ENCODE results near the gene TYRP1. TPM values are rescaled to one million over a fixed set of nuclear protein-coding genes. Genes with fewer than 3 reads are reported as not detected.

Gene TYRP1
- total RNA-seq, 1 donor from 2014 or later: not detected

- no peak overlapping the region for H3K4me3 Mint-ChIP-seq
- H3K27ac Mint-ChIP-seq: no peak overlapping the region
- no peaks in the 10 kb centered on the region for H3K4me1 Mint-ChIP-seq (ENCODE audit: low read depth)
- no peaks in the 10 kb centered on the region for H3K36me3 Mint-ChIP-seq (ENCODE audit: low read depth)
- H3K27me3 Mint-ChIP-seq (ENCODE audit: insufficient read depth): no peaks in the 10 kb centered on the region
- intact Hi-C loops (cut with micrococcal nuclease): no loop called here
- H3K9me3 Mint-ChIP-seq: no peaks in the 10 kb centered on the region
- no peak for DNase-seq (ENCODE audit: low spot score)
Observed at GRCh38 chr9:12722131-12722530, 28.9 kb downstream of the TYRP1 start.

- Mint-ChIP-seq H3K27ac (no peak overlapping the region), H3K4me1 (ENCODE audit: low read depth) (no peaks in the 10 kb centered on the region), H3K9me3 (no peaks in the 10 kb centered on the region), H3K27me3 (ENCODE audit: insufficient read depth) (no peaks in the 10 kb centered on the region), H3K36me3 (ENCODE audit: low read depth) (no peaks in the 10 kb centered on the region), H3K4me3 (no peak overlapping the region)
- no peak for DNase-seq (ENCODE audit: low spot score)
- intact Hi-C loops (cut with micrococcal nuclease): no loop called here
Observed at GRCh38 chr9:12723409-12724028, 30.3 kb downstream of the TYRP1 start.

- H3K27me3 Mint-ChIP-seq (ENCODE audit: insufficient read depth): no peaks in the 10 kb centered on the region
- H3K4me1 Mint-ChIP-seq (ENCODE audit: low read depth): no peaks in the 10 kb centered on the region
- H3K9me3 Mint-ChIP-seq: no peaks in the 10 kb centered on the region
- no peak overlapping the region for H3K4me3 Mint-ChIP-seq
- H3K27ac Mint-ChIP-seq: no peak overlapping the region
- H3K36me3 Mint-ChIP-seq (ENCODE audit: low read depth): no peaks in the 10 kb centered on the region
- intact Hi-C loops (cut with micrococcal nuclease): no loop called here
- no peak for DNase-seq (ENCODE audit: low spot score)
Observed at GRCh38 chr9:12726795-12727194, 33.6 kb downstream of the TYRP1 start.

- intact Hi-C loops (cut with micrococcal nuclease): no loop called here
- Mint-ChIP-seq H3K4me3 (no peak overlapping the region), H3K4me1 (ENCODE audit: low read depth) (no peaks in the 10 kb centered on the region), H3K9me3 (peaks cover 5% of the 10 kb centered on the region), H3K27me3 (ENCODE audit: insufficient read depth) (no peaks in the 10 kb centered on the region), H3K36me3 (ENCODE audit: low read depth) (no peaks in the 10 kb centered on the region), H3K27ac (no peak overlapping the region)
- no peak for DNase-seq (ENCODE audit: low spot score)
Observed at GRCh38 chr9:12730198-12730597, 37.0 kb downstream of the TYRP1 start.

GRCh38 chr9:12730927-12731326 lies 37.7 kb downstream of the TYRP1 start:
- Mint-ChIP-seq H3K9me3 (peaks cover 5% of the 10 kb centered on the region), H3K27me3 (ENCODE audit: insufficient read depth) (no peaks in the 10 kb centered on the region), H3K4me3 (no peak overlapping the region), H3K27ac (no peak overlapping the region), H3K4me1 (ENCODE audit: low read depth) (no peaks in the 10 kb centered on the region), H3K36me3 (ENCODE audit: low read depth) (no peaks in the 10 kb centered on the region)
- no peak for DNase-seq (ENCODE audit: low spot score)
- intact Hi-C loops (cut with micrococcal nuclease): no loop called here

- intact Hi-C loops (cut with micrococcal nuclease): no loop called here
Observed at GRCh38 chr9:12732971-12733370, 39.8 kb downstream of the TYRP1 start.

GRCh38 chr9:12735665-12736064 lies 42.5 kb downstream of the TYRP1 start:
- no peak for DNase-seq (ENCODE audit: low spot score)
- no peaks in the 10 kb centered on the region for H3K4me1 Mint-ChIP-seq (ENCODE audit: low read depth)
- H3K9me3 Mint-ChIP-seq: peaks cover 10% of the 10 kb centered on the region
- no peak overlapping the region for H3K27ac Mint-ChIP-seq
- intact Hi-C loops (cut with micrococcal nuclease): no loop called here
- H3K36me3 Mint-ChIP-seq (ENCODE audit: low read depth): no peaks in the 10 kb centered on the region
- H3K27me3 Mint-ChIP-seq (ENCODE audit: insufficient read depth): no peaks in the 10 kb centered on the region
- no peak overlapping the region for H3K4me3 Mint-ChIP-seq

More at GRCh38 chr9:12732971-12733370, 39.8 kb downstream of the TYRP1 start:
- DNase-seq (ENCODE audit: low spot score): no peak
- H3K27me3 Mint-ChIP-seq (ENCODE audit: insufficient read depth): no peaks in the 10 kb centered on the region
- no peak overlapping the region for H3K27ac Mint-ChIP-seq
- H3K9me3 Mint-ChIP-seq: peaks cover 5% of the 10 kb centered on the region
- no peak overlapping the region for H3K4me3 Mint-ChIP-seq
- no peaks in the 10 kb centered on the region for H3K4me1 Mint-ChIP-seq (ENCODE audit: low read depth)
- no peaks in the 10 kb centered on the region for H3K36me3 Mint-ChIP-seq (ENCODE audit: low read depth)

GRCh38 chr9:12737871-12738270 lies 44.7 kb downstream of the TYRP1 start:
- H3K4me3 Mint-ChIP-seq: no peak overlapping the region
- no peaks in the 10 kb centered on the region for H3K27me3 Mint-ChIP-seq (ENCODE audit: insufficient read depth)
- H3K9me3 Mint-ChIP-seq: peaks cover 10% of the 10 kb centered on the region
- no peaks in the 10 kb centered on the region for H3K4me1 Mint-ChIP-seq (ENCODE audit: low read depth)
- intact Hi-C loops (cut with micrococcal nuclease): no loop called here
- H3K36me3 Mint-ChIP-seq (ENCODE audit: low read depth): no peaks in the 10 kb centered on the region
- no peak overlapping the region for H3K27ac Mint-ChIP-seq
- DNase-seq (ENCODE audit: low spot score): no peak

GRCh38 chr9:12739014-12739652 lies 45.9 kb downstream of the TYRP1 start:
- no peak for DNase-seq (ENCODE audit: low spot score)
- Mint-ChIP-seq H3K27ac (no peak overlapping the region), H3K36me3 (ENCODE audit: low read depth) (no peaks in the 10 kb centered on the region), H3K27me3 (ENCODE audit: insufficient read depth) (no peaks in the 10 kb centered on the region), H3K9me3 (peaks cover 5% of the 10 kb centered on the region), H3K4me1 (ENCODE audit: low read depth) (no peaks in the 10 kb centered on the region), H3K4me3 (no peak overlapping the region)
- intact Hi-C loops (cut with micrococcal nuclease): no loop called here

GRCh38 chr9:12740845-12741244 lies 47.7 kb downstream of the TYRP1 start:
- Mint-ChIP-seq H3K27me3 (ENCODE audit: insufficient read depth) (no peaks in the 10 kb centered on the region), H3K36me3 (ENCODE audit: low read depth) (no peaks in the 10 kb centered on the region), H3K4me1 (ENCODE audit: low read depth) (no peaks in the 10 kb centered on the region), H3K27ac (no peak overlapping the region), H3K9me3 (peaks cover 9% of the 10 kb centered on the region), H3K4me3 (no peak overlapping the region)
- DNase-seq (ENCODE audit: low spot score): no peak
- intact Hi-C loops (cut with micrococcal nuclease): no loop called here

- intact Hi-C loops (cut with micrococcal nuclease): no loop called here
- H3K4me1 Mint-ChIP-seq (ENCODE audit: low read depth): no peaks in the 10 kb centered on the region
- peaks cover 14% of the 10 kb centered on the region for H3K9me3 Mint-ChIP-seq
- no peak overlapping the region for H3K4me3 Mint-ChIP-seq
- H3K27ac Mint-ChIP-seq: no peak overlapping the region
- DNase-seq (ENCODE audit: low spot score): no peak
- H3K36me3 Mint-ChIP-seq (ENCODE audit: low read depth): no peaks in the 10 kb centered on the region
- H3K27me3 Mint-ChIP-seq (ENCODE audit: insufficient read depth): no peaks in the 10 kb centered on the region
Observed at GRCh38 chr9:12748016-12748415, 54.8 kb downstream of the TYRP1 start.

GRCh38 chr9:12748954-12749353 lies 55.8 kb downstream of the TYRP1 start:
- H3K27me3 Mint-ChIP-seq (ENCODE audit: insufficient read depth): no peaks in the 10 kb centered on the region
- DNase-seq (ENCODE audit: low spot score): no peak
- no peak overlapping the region for H3K4me3 Mint-ChIP-seq
- no peak overlapping the region for H3K27ac Mint-ChIP-seq
- peaks cover 14% of the 10 kb centered on the region for H3K9me3 Mint-ChIP-seq
- H3K4me1 Mint-ChIP-seq (ENCODE audit: low read depth): no peaks in the 10 kb centered on the region
- H3K36me3 Mint-ChIP-seq (ENCODE audit: low read depth): no peaks in the 10 kb centered on the region
- intact Hi-C loops (cut with micrococcal nuclease): no loop called here

GRCh38 chr9:12753931-12754330 lies 60.7 kb downstream of the TYRP1 start:
- Mint-ChIP-seq H3K27ac (no peak overlapping the region), H3K9me3 (no peaks in the 10 kb centered on the region), H3K36me3 (ENCODE audit: low read depth) (no peaks in the 10 kb centered on the region), H3K27me3 (ENCODE audit: insufficient read depth) (no peaks in the 10 kb centered on the region), H3K4me1 (ENCODE audit: low read depth) (no peaks in the 10 kb centered on the region), H3K4me3 (no peak overlapping the region)
- DNase-seq (ENCODE audit: low spot score): no peak
- intact Hi-C loops (cut with micrococcal nuclease): loop anchor here (10.0 kb wide), 1 partner anchor 61 kb away; no protein-coding TSS in a partner anchor
